C4-2B (cell line): ENCODE results near the gene TRIM23.

Source experiments
- H3K27ac ChIP-seq: fragments of 450-650 bp; 2 replicates; pipeline ENCODE4 v1.5.1; 2017
- CTCF ChIP-seq: fragments of 450-650 bp; conservative IDR thresholded peaks from 2 replicates; pipeline ENCODE4 v1.5.1; 2017; ENCODE audit warnings: mild to moderate bottlenecking
- ZFX ChIP-seq: fragments of 450-650 bp; IDR thresholded peaks from 2 replicates; pipeline ENCODE4 v1.6.1; 2017

TRIM23 gene

DNA sequence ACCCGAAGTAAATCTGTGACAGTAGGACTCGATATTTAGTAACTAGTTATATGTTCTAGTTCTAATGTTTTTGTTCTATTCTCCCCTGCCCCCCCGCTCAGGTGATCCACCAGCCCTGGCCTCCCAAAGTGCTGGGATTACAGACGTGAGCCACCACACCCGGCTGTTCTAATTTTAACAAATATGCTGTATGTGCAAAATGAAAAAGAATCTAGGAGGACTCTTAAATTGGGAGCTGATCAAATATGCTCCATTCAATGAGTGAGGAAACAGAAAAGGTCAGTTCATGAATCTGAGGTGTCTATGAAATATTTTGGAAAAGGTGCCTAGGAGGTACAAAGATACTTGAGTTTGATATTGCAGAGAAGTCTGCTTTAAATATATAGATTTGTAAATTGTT, 78.0 kb downstream of the TRIM23 start:
- TF ChIP-seq ZFX, result no peak
- TF ChIP-seq CTCF, result no peak
- no peak overlapping the region for H3K27ac ChIP-seq

- no peak overlapping the region for H3K27ac ChIP-seq
- TF ChIP-seq ZFX, result no peak
Measured at GRCh38 chr5:65544473-65544872, 79.7 kb downstream of the TRIM23 start.

DNA sequence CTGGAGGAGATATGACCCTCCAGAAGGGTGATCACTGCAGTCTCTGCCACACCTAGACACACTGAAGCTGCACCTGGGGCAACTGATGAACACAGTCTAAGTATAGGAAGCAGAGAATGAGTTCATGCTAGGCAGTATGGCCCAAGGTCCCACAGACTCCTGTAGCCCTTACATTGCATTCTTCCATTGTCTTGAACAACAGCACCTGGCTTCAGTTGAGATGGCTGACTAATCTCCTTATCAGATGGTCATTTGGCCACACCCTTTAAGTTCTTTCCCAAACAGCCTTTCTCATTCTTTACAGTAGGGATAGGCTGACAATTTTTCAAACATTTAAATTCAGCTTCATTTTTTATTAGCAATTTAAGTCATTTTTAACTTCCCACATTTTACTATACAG, 84.3 kb downstream of the TRIM23 start:
- TF ChIP-seq CTCF (no peak), ZFX (no peak)

More for the DNA sequence above, 84.3 kb downstream of the TRIM23 start:
- H3K27ac ChIP-seq, result no peak overlapping the region
